CD8-positive, alpha-beta memory T cell (primary cell): ENCODE measurements around the gene GTPBP1. TPM values are rescaled to one million over a fixed set of nuclear protein-coding genes. Genes with fewer than 3 reads are reported as not detected.

Source experiments
- CTCF ChIA-PET: fragments of 350-600 bp; sonication (Branson Sonifier 250); formaldehyde crosslinking; loops from one replicate; lab custom pipeline; 2021; ENCODE audit warnings: antibody characterized with exemption; lab: Charles Lee
- POLR2A ChIA-PET: fragments of 350-600 bp; sonication (Branson Sonifier 250); formaldehyde crosslinking; loops from one replicate; lab custom pipeline; 2021; ENCODE audit warnings: antibody characterized with exemption; lab: Charles Lee
- DNase-seq, 5 donors: peaks; one replicate each; pipeline versions ENCODE4 v3.0.0 to v3.0.0-alpha.2; 2020 to 2022; ENCODE audit warnings: mixed read lengths in 1 of 5
- H3K27ac ChIP-seq: one replicate; pipeline ENCODE4 v1.7.0; 2013; ENCODE audit warnings: low read depth, mild to moderate bottlenecking, low read length, moderate library complexity
- H3K27me3 ChIP-seq: 2 replicates; pipeline ENCODE4 v1.7.0; 2013; ENCODE audit warnings: low read length, mild to moderate bottlenecking; ENCODE audit not compliant: insufficient read depth, poor library complexity, severe bottlenecking
- H3K36me3 ChIP-seq: 2 replicates; pipeline ENCODE4 v1.7.0; 2013; ENCODE audit warnings: mild to moderate bottlenecking, low read length, moderate library complexity; ENCODE audit not compliant: insufficient read depth
- H3K4me1 ChIP-seq: 2 replicates; pipeline ENCODE4 v1.7.0; 2013; ENCODE audit warnings: mild to moderate bottlenecking, low read length, moderate library complexity; ENCODE audit not compliant: insufficient read depth
- H3K4me3 ChIP-seq: 2 replicates; pipeline ENCODE4 v1.7.0; 2013; ENCODE audit warnings: mild to moderate bottlenecking, low read length
- H3K9me3 ChIP-seq: 2 replicates; pipeline ENCODE4 v1.7.0; 2013; ENCODE audit warnings: mild to moderate bottlenecking, low read length
- H3K27ac Mint-ChIP-seq, 8 donors: one replicate each; pipeline ENCODE4 v1.8.0; 2020 to 2021; ENCODE audit warnings: mixed read lengths in 8 of 8, mild to moderate bottlenecking in 6 of 8, inconsistent platforms in 3 of 8, moderate library complexity in 3 of 8
- H3K27me3 Mint-ChIP-seq, 2 donors: one replicate each; pipeline ENCODE4 v1.8.0; 2020 to 2021; ENCODE audit warnings: mixed read lengths in 2 of 2, mild to moderate bottlenecking in 1 of 2, moderate library complexity in 1 of 2
- H3K36me3 Mint-ChIP-seq, 3 donors: one replicate each; pipeline ENCODE4 v1.8.0; 2020 to 2021; ENCODE audit warnings: mixed read lengths in 3 of 3, inconsistent platforms in 1 of 3, mild to moderate bottlenecking in 1 of 3
- H3K4me1 Mint-ChIP-seq, 3 donors: one replicate each; pipeline ENCODE4 v1.8.0; 2020 to 2021; ENCODE audit warnings: mixed read lengths in 3 of 3, inconsistent platforms in 1 of 3, mild to moderate bottlenecking in 1 of 3
- H3K4me3 Mint-ChIP-seq, 7 donors: one replicate each; pipeline ENCODE4 v1.8.0; 2020 to 2021; ENCODE audit warnings: mixed read lengths in 7 of 7, mild to moderate bottlenecking in 6 of 7, moderate library complexity in 4 of 7, inconsistent platforms in 2 of 7
- H3K9me3 Mint-ChIP-seq, 5 donors: one replicate each; pipeline ENCODE4 v1.8.0; 2020 to 2022; ENCODE audit warnings: mixed read lengths in 5 of 5, mild to moderate bottlenecking in 3 of 5, moderate library complexity in 2 of 5, inconsistent platforms in 1 of 5
- polyA plus RNA-seq: library from polyadenylated mRNA; unstranded; fragments of 300-500 nt; fragmentation: Illumina TruSeq; gene quantifications from one replicate; pipeline ENCODE4 v1.2.3, GENCODE V29; 2021
- total RNA-seq, 2 experiments: library from RNA; stranded (reverse); gene quantifications; one replicate each; pipeline ENCODE4 v1.2.3, GENCODE V29; 2021

GTPBP1 gene
- total and polyA plus RNA-seq, 3 experiments from 2014 or later, result 28.2 to 63.7 (median 62.7) TPM

DNA sequence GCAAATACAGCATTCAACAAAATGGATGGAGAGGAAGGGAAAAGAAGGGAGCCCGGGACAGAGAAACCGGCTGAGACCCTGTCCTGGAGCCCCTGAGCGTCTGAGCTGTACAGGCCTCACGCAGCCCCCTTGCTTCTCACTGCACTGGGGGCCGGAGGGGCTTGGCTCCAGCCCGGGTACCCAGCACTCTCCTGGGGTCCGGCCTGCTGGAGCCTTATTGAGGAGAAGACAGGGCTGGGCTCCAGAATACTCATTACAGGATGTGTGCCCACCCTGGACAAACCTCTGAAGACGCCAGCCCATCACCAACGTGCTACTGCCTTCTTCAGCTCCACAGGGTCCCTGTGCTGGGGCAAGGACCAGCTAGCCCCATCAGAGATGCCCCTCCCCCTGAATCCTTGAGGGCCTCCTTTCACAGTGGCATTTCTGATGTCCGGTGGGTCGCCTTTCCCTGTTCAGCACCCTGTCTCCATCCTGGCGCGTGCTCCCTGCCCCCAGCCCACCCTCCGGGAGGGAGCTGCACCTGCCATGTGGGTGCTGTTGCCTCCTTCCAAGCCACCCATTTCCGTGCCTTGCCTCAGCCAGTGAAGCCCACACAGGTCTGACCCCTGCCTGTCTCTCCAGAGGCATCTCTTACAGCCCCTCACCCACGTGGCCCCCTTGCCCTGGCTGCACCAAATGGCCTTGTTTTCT is 64.7 kb downstream of the GTPBP1 start:
- Mint-ChIP-seq H3K9me3 (no peaks in the 10 kb centered on the region), H3K4me3 (no peak overlapping the region), H3K36me3 (no peaks in the 10 kb centered on the region), H3K27ac (peak overlapping the region in 2 of 8 donors; percentile 16 to 72), H3K27me3 (peaks cover 0 to 2% of the 10 kb centered on the region in 2 donors), H3K4me1 (peaks cover 4 to 13% (median 6%) of the 10 kb centered on the region in 3 donors)
- no peak for DNase-seq
- Histone ChIP-seq H3K27ac (no peak overlapping the region), H3K4me3 (no peak overlapping the region), H3K4me1 (peaks cover 9% of the 10 kb centered on the region), H3K27me3 (no peaks in the 10 kb centered on the region), H3K36me3 (no peaks in the 10 kb centered on the region), H3K9me3 (no peaks in the 10 kb centered on the region)
- CTCF ChIA-PET, result interaction anchor here (2.7 to 9.3 kb wide), 3 partner anchors 13 to 99 kb away, joined by 11 to 78 read pairs (median 38); partner anchors contain the start of gene SUN2
- POLR2A ChIA-PET, result interaction anchor here (1.1 to 1.2 kb wide), 2 partner anchors 15 to 38 kb away, joined by 3 read pairs; no protein-coding TSS in a partner anchor

DNA sequence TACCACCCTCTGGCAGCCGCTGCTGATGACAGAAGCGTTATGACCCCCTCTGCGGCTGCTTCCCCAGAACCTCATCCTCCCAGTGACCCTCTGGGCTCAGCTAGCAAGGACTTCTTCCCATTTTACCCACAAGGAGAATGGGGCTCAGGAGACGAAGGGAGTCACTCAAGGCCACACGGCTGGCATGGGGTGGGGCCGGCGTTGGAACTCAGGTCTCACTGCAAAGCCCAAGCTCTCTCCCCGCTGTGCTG is 66.8 kb downstream of the GTPBP1 start:
- H3K27ac ChIP-seq, result no peak overlapping the region
- DNase-seq, result no peak
- Mint-ChIP-seq H3K36me3 (no peaks in the 10 kb centered on the region), H3K27ac (no peak overlapping the region), H3K4me3 (no peak overlapping the region), H3K9me3 (no peaks in the 10 kb centered on the region), H3K4me1 (peaks cover 0 to 4% (median 3%) of the 10 kb centered on the region in 3 donors), H3K27me3 (peaks cover 0 to 2% of the 10 kb centered on the region in 2 donors)
- ChIA-PET POLR2A (no interaction called here), CTCF (no interaction called here)
- no peaks in the 10 kb centered on the region for H3K27me3 ChIP-seq
- no peaks in the 10 kb centered on the region for H3K4me1 ChIP-seq
- H3K4me3 ChIP-seq, result no peak overlapping the region
- H3K9me3 ChIP-seq, result no peaks in the 10 kb centered on the region
- no peaks in the 10 kb centered on the region for H3K36me3 ChIP-seq

- peaks cover 0 to 3% (median 0%) of the 10 kb centered on the region in 3 donors for H3K36me3 Mint-ChIP-seq
Measured at GRCh38 chr22:38773363-38773946, 67.7 kb downstream of the GTPBP1 start.

GRCh38 chr22:38774496-38775166 is 68.9 kb downstream of the GTPBP1 start:
- Histone ChIP-seq H3K27me3 (no peaks in the 10 kb centered on the region), H3K4me3 (no peak overlapping the region), H3K4me1 (no peaks in the 10 kb centered on the region), H3K27ac (no peak overlapping the region), H3K36me3 (no peaks in the 10 kb centered on the region), H3K9me3 (no peaks in the 10 kb centered on the region)
- H3K4me1 Mint-ChIP-seq, result no peaks in the 10 kb centered on the region
- H3K36me3 Mint-ChIP-seq, result peaks cover 0 to 13% (median 2%) of the 10 kb centered on the region in 3 donors
- H3K9me3 Mint-ChIP-seq, result no peaks in the 10 kb centered on the region
- no peak for DNase-seq
- peaks cover 0 to 2% of the 10 kb centered on the region in 2 donors for H3K27me3 Mint-ChIP-seq
- peak overlapping the region in 1 of 8 donors; percentile 41 for H3K27ac Mint-ChIP-seq
- POLR2A ChIA-PET, result no interaction called here
- H3K4me3 Mint-ChIP-seq, result no peak overlapping the region
- CTCF ChIA-PET, result no interaction called here

More at GRCh38 chr22:38773363-38773946, 67.7 kb downstream of the GTPBP1 start:
- peaks cover 0 to 2% of the 10 kb centered on the region in 2 donors for H3K27me3 Mint-ChIP-seq
- no peaks in the 10 kb centered on the region for H3K36me3 ChIP-seq
- CTCF ChIA-PET, result interaction anchor here (0.7 kb wide), 1 partner anchor 10 kb away, joined by 3 read pairs; no protein-coding TSS in a partner anchor
- H3K27ac Mint-ChIP-seq, result no peak overlapping the region
- H3K4me1 Mint-ChIP-seq, result peaks cover 0 to 4% (median 3%) of the 10 kb centered on the region in 3 donors
- H3K27me3 ChIP-seq, result no peaks in the 10 kb centered on the region
- POLR2A ChIA-PET, result no interaction called here
- H3K4me3 ChIP-seq, result no peak overlapping the region
- no peak for DNase-seq
- H3K27ac ChIP-seq, result no peak overlapping the region
- no peaks in the 10 kb centered on the region for H3K9me3 ChIP-seq
- no peaks in the 10 kb centered on the region for H3K4me1 ChIP-seq
- H3K4me3 Mint-ChIP-seq, result no peak overlapping the region
- no peaks in the 10 kb centered on the region for H3K9me3 Mint-ChIP-seq

DNA sequence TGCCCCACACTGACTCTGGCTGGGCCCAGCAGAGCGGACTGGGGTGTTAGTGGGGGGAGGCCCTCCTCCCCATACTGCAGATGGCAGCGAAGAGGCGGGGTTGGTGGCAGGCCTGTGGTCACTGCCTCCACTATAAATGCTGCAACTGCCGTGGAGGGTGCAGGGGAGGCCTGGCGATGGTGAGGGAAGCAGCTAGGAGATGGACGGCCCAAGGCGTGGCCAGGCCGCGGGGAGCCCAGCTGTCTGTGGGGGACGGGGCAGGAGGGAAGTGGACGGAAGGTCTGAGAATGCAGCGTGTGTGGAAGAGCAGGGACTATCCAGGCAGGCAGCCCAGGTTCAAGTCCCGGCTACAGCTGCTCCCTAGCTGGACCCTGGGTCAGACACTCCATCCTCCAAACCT is 69.9 kb downstream of the GTPBP1 start:
- Mint-ChIP-seq H3K4me3 (no peak overlapping the region), H3K27me3 (peaks cover 0 to 2% of the 10 kb centered on the region in 2 donors), H3K4me1 (no peaks in the 10 kb centered on the region), H3K36me3 (peaks cover 0 to 21% (median 3%) of the 10 kb centered on the region in 3 donors), H3K9me3 (no peaks in the 10 kb centered on the region), H3K27ac (peak overlapping the region in 3 of 8 donors; percentile 42 to 82 (median 56))
- Histone ChIP-seq H3K27ac (no peak overlapping the region), H3K9me3 (no peaks in the 10 kb centered on the region), H3K27me3 (no peaks in the 10 kb centered on the region), H3K4me1 (no peaks in the 10 kb centered on the region), H3K36me3 (no peaks in the 10 kb centered on the region), H3K4me3 (no peak overlapping the region)
- no peak for DNase-seq
- POLR2A ChIA-PET, result no interaction called here
- CTCF ChIA-PET, result no interaction called here

- H3K27ac Mint-ChIP-seq, result no peak overlapping the region
- H3K9me3 ChIP-seq, result no peaks in the 10 kb centered on the region
- H3K27ac ChIP-seq, result no peak overlapping the region
- H3K27me3 Mint-ChIP-seq, result peaks cover 0 to 2% of the 10 kb centered on the region in 2 donors
- no peak for DNase-seq
- peaks cover 0 to 24% (median 3%) of the 10 kb centered on the region in 3 donors for H3K36me3 Mint-ChIP-seq
- ChIA-PET CTCF (no interaction called here), POLR2A (no interaction called here)
- no peaks in the 10 kb centered on the region for H3K36me3 ChIP-seq
- H3K4me3 Mint-ChIP-seq, result no peak overlapping the region
- no peaks in the 10 kb centered on the region for H3K27me3 ChIP-seq
- H3K4me1 ChIP-seq, result no peaks in the 10 kb centered on the region
- H3K9me3 Mint-ChIP-seq, result no peaks in the 10 kb centered on the region
- H3K4me1 Mint-ChIP-seq, result no peaks in the 10 kb centered on the region
- no peak overlapping the region for H3K4me3 ChIP-seq
Measured at GRCh38 chr22:38776086-38776485, 70.3 kb downstream of the GTPBP1 start.

- Histone ChIP-seq H3K27me3 (no peaks in the 10 kb centered on the region), H3K9me3 (no peaks in the 10 kb centered on the region), H3K27ac (no peak overlapping the region), H3K36me3 (no peaks in the 10 kb centered on the region), H3K4me1 (no peaks in the 10 kb centered on the region), H3K4me3 (no peak overlapping the region)
- CTCF ChIA-PET, result interaction anchor here (0.8 kb wide), 1 partner anchor 10 kb away, joined by 3 read pairs; no protein-coding TSS in a partner anchor
- H3K9me3 Mint-ChIP-seq, result no peaks in the 10 kb centered on the region
- H3K4me3 Mint-ChIP-seq, result no peak overlapping the region
- no peaks in the 10 kb centered on the region for H3K27me3 Mint-ChIP-seq
- DNase-seq, result no peak
- POLR2A ChIA-PET, result interaction anchor here (0.6 kb wide), 1 partner anchor 361 kb away, joined by 6 read pairs; no protein-coding TSS in a partner anchor
- H3K4me1 Mint-ChIP-seq, result peaks cover under 1 to 1% (median 1%) of the 10 kb centered on the region in 3 donors
- peaks cover 3 to 34% (median 8%) of the 10 kb centered on the region in 3 donors for H3K36me3 Mint-ChIP-seq
- H3K27ac Mint-ChIP-seq, result peak overlapping the region in 2 of 8 donors; percentile 27 to 54
Measured at GRCh38 chr22:38777087-38777671, 71.4 kb downstream of the GTPBP1 start.
